HepG2 (cell line): ENCODE results near the gene EIF2S2. TPM values are rescaled to one million over a fixed set of nuclear protein-coding genes. Genes with fewer than 3 reads are reported as not detected.

Source experiments
- ATAC-seq: fragments of 200-7000 bp; cut with Tn5 transposase; 3 replicates; pipeline ENCODE4 v1.9.1; 2020; ENCODE audit warnings: mild to moderate bottlenecking, moderate library complexity
- BruUV-seq: library from RNA; stranded (reverse); fragments of 400-500 nt; replicated peaks from 2 replicates; lab custom pipeline; 2021; lab: Mats Ljungman, UMichigan
- CTCF ChIA-PET: fragments of 300-600 bp; formaldehyde crosslinking; extraction: SDS; loops from one replicate; lab custom pipeline; 2021; ENCODE audit warnings: low total read pairs, inconsistent platforms, low intra/inter-chr PET ratio; lab: Yijun Ruan, JAX
- POLR2A ChIA-PET: fragments of 350-600 bp; sonication (Branson Sonifier 250); formaldehyde crosslinking; loops from one replicate; lab custom pipeline; 2020; ENCODE audit warnings: antibody characterized with exemption, inconsistent platforms; lab: Yijun Ruan, JAX
- DNase-seq: peaks from one replicate; pipeline ENCODE4 v3.0.0-alpha.2; 2015; ENCODE audit warnings: low spot score
- FAIRE-seq: peaks from 3 replicates; lab custom pipeline; 2011; peaks lifted over from hg19 to GRCh38; lab: Jason Lieb, UNC
- H2AFZ ChIP-seq: one replicate; pipeline ENCODE4 v1.6.1; 2011; ENCODE audit warnings: low read length, inconsistent platforms
- H3K27ac ChIP-seq: fragments of 300-600 bp; 3 replicates; pipeline ENCODE4 v1.8.0; 2011; ENCODE audit warnings: mixed run types, mild to moderate bottlenecking, mixed read lengths, low read length, inconsistent platforms; ENCODE audit not compliant: insufficient read depth; ENCODE audit errors: extremely low read length
- H3K27me3 ChIP-seq, 2 experiments: fragments of 200-600 bp in 1 of 2; 2 replicates in 1 of 2; 3 replicates in 1 of 2; pipeline versions ENCODE4 v1.6.0 to v1.8.0; 2011; ENCODE audit warnings: low read length in 2 of 2, mild to moderate bottlenecking in 2 of 2, moderate library complexity in 2 of 2, inconsistent platforms in 1 of 2; ENCODE audit not compliant: insufficient read depth in 2 of 2, control insufficient read depth in 1 of 2
- H3K36me3 ChIP-seq, 2 experiments: fragments of 200-600 bp in 1 of 2; replicated peaks in 1 of 2; 2 replicates in 1 of 2; 3 replicates in 1 of 2; pipeline versions ENCODE4 v1.5.1 to v1.8.0; 2011; ENCODE audit warnings: low read length in 2 of 2, inconsistent platforms in 1 of 2; ENCODE audit not compliant: insufficient read depth in 2 of 2, control insufficient read depth in 1 of 2
- H3K4me1 ChIP-seq: 2 replicates; pipeline ENCODE4 v1.5.1; 2012; ENCODE audit warnings: low read length, inconsistent platforms; ENCODE audit not compliant: insufficient read depth
- H3K4me2 ChIP-seq: 2 replicates; pipeline ENCODE4 v1.6.0; 2011; ENCODE audit warnings: low read depth, low read length, inconsistent platforms
- H3K4me3 ChIP-seq, 3 experiments: fragments of 200-600 bp in 1 of 3; sonication (generic), shearing (Covaris generic) in 1 of 3; replicated peaks in 1 of 3; 2 replicates each; pipeline ENCODE4 v1.5.1; 2011 to 2016; ENCODE audit warnings: low read length in 3 of 3, inconsistent platforms in 2 of 3, low read depth in 2 of 3, mild to moderate bottlenecking in 2 of 3, control low read depth in 1 of 3, mixed read lengths in 1 of 3; ENCODE audit not compliant: insufficient read depth in 1 of 3
- H3K79me2 ChIP-seq: one replicate; pipeline ENCODE4 v1.6.1; 2011; ENCODE audit warnings: low read length, inconsistent platforms; ENCODE audit not compliant: insufficient read depth
- H3K9ac ChIP-seq: 2 replicates; pipeline ENCODE4 v1.6.0; 2011; ENCODE audit warnings: mild to moderate bottlenecking, low read depth, low read length, inconsistent platforms; ENCODE audit not compliant: insufficient read depth
- H3K9me3 ChIP-seq: 2 replicates; pipeline ENCODE4 v1.5.1; 2012; ENCODE audit warnings: mild to moderate bottlenecking, low read length
- H4K20me1 ChIP-seq: 2 replicates; pipeline ENCODE4 v1.6.0; 2011; ENCODE audit warnings: inconsistent platforms, mild to moderate bottlenecking, low read length, moderate library complexity; ENCODE audit not compliant: insufficient read depth
- ATAD3A ChIP-seq: sonication (generic); formaldehyde crosslinking; IDR thresholded peaks from 2 replicates; pipeline ENCODE4 v1.4.0; 2020; ENCODE audit warnings: missing genetic modification reagents
- IKZF1 ChIP-seq: fragments of 450-650 bp; IDR thresholded peaks from 2 replicates; pipeline ENCODE4 v1.7.1; 2016
- MED8 ChIP-seq: sonication (generic); formaldehyde crosslinking; IDR thresholded peaks from 2 replicates; pipeline ENCODE4 v1.8.1; 2023; ENCODE audit warnings: mild to moderate bottlenecking, missing genetic modification reagents; ENCODE audit not compliant: insufficient replicate concordance
- SIX1 ChIP-seq: sonication (generic); formaldehyde crosslinking; IDR thresholded peaks from 2 replicates; pipeline ENCODE4 v1.4.0; 2020; ENCODE audit warnings: missing genetic modification reagents, borderline replicate concordance
- SMAD3 ChIP-seq: sonication (generic); formaldehyde crosslinking; IDR thresholded peaks from 2 replicates; pipeline ENCODE4 v1.4.0; 2020; ENCODE audit warnings: missing genetic modification reagents
- SP1 ChIP-seq, 2 experiments: fragments of 450-650 bp in 1 of 2; sonication (generic) in 1 of 2; formaldehyde crosslinking in 1 of 2; IDR thresholded peaks; 2 replicates each; pipeline versions ENCODE4 v1.4.0 to v1.6.1; 2016 to 2020; ENCODE audit warnings: missing genetic modification reagents in 1 of 2
- SRY ChIP-seq: sonication (generic); formaldehyde crosslinking; IDR thresholded peaks from 2 replicates; pipeline ENCODE4 v1.8.0; 2022; ENCODE audit warnings: mild to moderate bottlenecking, missing genetic modification reagents
- TCF7 ChIP-seq: sonication (generic); IDR thresholded peaks from 2 replicates; pipeline ENCODE4 v1.6.1; 2016; ENCODE audit warnings: antibody characterized with exemption, low read depth
- ZNF225 ChIP-seq: sonication (generic); formaldehyde crosslinking; IDR thresholded peaks from 2 replicates; pipeline ENCODE4 v1.4.0; 2020; ENCODE audit warnings: mild to moderate bottlenecking, missing genetic modification reagents
- ZNF296 ChIP-seq: sonication (generic); formaldehyde crosslinking; conservative IDR thresholded peaks from 2 replicates; pipeline ENCODE4 v1.5.0; 2020; ENCODE audit warnings: mild to moderate bottlenecking, missing genetic modification reagents
- ZNF3 ChIP-seq: IDR thresholded peaks from 2 replicates; pipeline ENCODE4 v1.7.0; 2017; ENCODE audit warnings: inconsistent platforms
- ZNF629 ChIP-seq: sonication (generic); formaldehyde crosslinking; conservative IDR thresholded peaks from 2 replicates; pipeline ENCODE4 v1.5.0; 2020; ENCODE audit warnings: missing genetic modification reagents
- in situ Hi-C: cut with HindIII; loops from 2 replicates; pipeline ENCODE4 v1.10.0; 2017; ENCODE audit warnings: low pct_unique_long_range_greater_than_20kb; ENCODE audit not compliant: extremely low pct_ligation_motif_present
- intact Hi-C: fragments of 100-400 bp; cut with micrococcal nuclease; formaldehyde crosslinking; loops from one replicate; pipeline ENCODE4 v1.10.0; 2022; ENCODE audit not compliant: unreplicated experiment
- polyA plus RNA-seq, 8 experiments: library from polyadenylated mRNA; depleted of rRNA in 3 of 8; stranded (reverse) in 7 of 8; unstranded in 1 of 8; fragments of >200 nt; fragmentation: Illumina TruSeq in 4 of 8; extraction: Trizol in 4 of 8; gene quantifications; 2 replicates each; pipeline versions ENCODE4 v1.2.1 to v1.2.3, GENCODE V29; 2011 to 2016; ENCODE audit warnings: low read depth in 4 of 8, missing spikeins in 1 of 8, mixed read lengths in 1 of 8; ENCODE audit not compliant: insufficient read depth in 1 of 8
- total RNA-seq, 5 experiments: library from RNA; depleted of rRNA; stranded (reverse); fragments of >200 nt; fragmentation: Illumina TruSeq; extraction: Trizol; gene quantifications; 2 replicates each; pipeline ENCODE4 v1.2.3, GENCODE V29; 2016; ENCODE audit warnings: low read depth in 1 of 5
- TF ChIP-seq, protein P1 (sequence below): sonication (generic); formaldehyde crosslinking; IDR thresholded peaks from 2 replicates; pipeline ENCODE4 v1.5.0; 2020; ENCODE audit warnings: mild to moderate bottlenecking, low read depth, missing genetic modification reagents, borderline replicate concordance

The EIF2S2 gene
- total and polyA plus RNA-seq, 2 of the 13 experiments (the other 11 are each of a cell fraction or from before 2014, with no cell fraction given): 126 to 213 TPM

DNA sequence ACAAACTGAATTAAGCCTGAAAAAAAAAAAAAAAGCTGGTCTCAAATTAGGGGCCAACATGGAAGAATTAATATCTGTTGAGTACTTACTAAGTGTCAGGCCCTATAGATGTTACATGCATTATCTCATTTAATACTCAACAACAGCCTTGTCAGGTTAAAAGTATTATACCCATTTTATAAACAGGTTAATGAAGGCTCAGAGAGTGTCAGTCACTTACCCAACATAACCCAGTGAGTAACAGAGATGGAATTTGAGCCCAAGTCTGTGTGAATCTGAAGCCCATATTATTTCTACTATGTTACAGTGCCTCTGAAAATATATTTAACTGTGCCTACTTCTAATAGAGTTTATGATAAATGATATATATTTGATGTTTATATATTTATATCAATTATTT is 11.3 kb upstream of the EIF2S2 start:
- peaks cover 0 to 7% of the 10 kb centered on the region in 2 experiments; a peak in 2 of 5 replicates for H3K27me3 ChIP-seq
- no peak for FAIRE-seq
- in situ Hi-C loops: no loop called here
- ATAC-seq: no peak
- no peaks in the 10 kb centered on the region for H3K79me2 ChIP-seq
- ChIA-PET CTCF (no interaction called here), POLR2A (interaction anchor here (0.6 to 7.4 kb wide), 2 partner anchors 11 to 346 kb away, joined by 3 to 45 read pairs; partner anchors contain the start of gene EIF2S2)
- no peaks in the 10 kb centered on the region for H4K20me1 ChIP-seq
- H3K4me2 ChIP-seq: no peak overlapping the region
- BruUV-seq: no TSS peak
- H3K27ac ChIP-seq: no peak overlapping the region
- no peak overlapping the region for H3K4me3 ChIP-seq
- no peak overlapping the region for H3K9ac ChIP-seq
- no peaks in the 10 kb centered on the region for H3K36me3 ChIP-seq
- TF ChIP-seq ATAD3A (no peak), TCF7 (no peak), ZNF296 (CRISPR knock-in tag) (no peak), SRY (CRISPR knock-in tag) (no peak), MED8 (CRISPR knock-in tag) (no peak), IKZF1 (no peak), ZNF629 (CRISPR knock-in tag) (peak; percentile 51), SIX1 (no peak), SP1 (IDR thresholded peaks at IDR 0.05) (no peak), SP1 (CRISPR knock-in tag; IDR thresholded peaks at IDR 0.05) (no peak), ZNF225 (CRISPR knock-in tag) (no peak), ZNF3 (CRISPR knock-in tag) (peak; percentile 95), SMAD3 (no peak)
- TF ChIP-seq, protein P1, sequence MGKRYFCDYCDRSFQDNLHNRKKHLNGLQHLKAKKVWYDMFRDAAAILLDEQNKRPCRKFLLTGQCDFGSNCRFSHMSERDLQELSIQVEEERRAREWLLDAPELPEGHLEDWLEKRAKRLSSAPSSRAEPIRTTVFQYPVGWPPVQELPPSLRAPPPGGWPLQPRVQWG (CRISPR knock-in tag): no peak
- DNase-seq: no peak
- H3K9me3 ChIP-seq: 0 out of 2 replicates have a peak, but pooled peaks cover 7% of the 10 kb centered on the region
- H2AFZ ChIP-seq: no peak overlapping the region
- intact Hi-C loops: no loop called here
- H3K4me1 ChIP-seq: peaks cover 26% of the 10 kb centered on the region
